Activated naive CD4-positive, alpha-beta T cell treated with anti-CD3 and anti-CD28 coated beads, Interleukin-2, amount 50 U/mL, for 16 hours (primary cell): Measurements from ENCODE around the gene NDUFS4.
"Not testable (repeated sequence)": the region's sequence is repeated elsewhere in the genome, so short reads cannot be mapped to it uniquely, and the experiment has no call there.

Source experiments
- DNase-seq: peaks from one replicate; pipeline ENCODE4 v3.0.0-alpha.2; 2020

Gene NDUFS4

DNA sequence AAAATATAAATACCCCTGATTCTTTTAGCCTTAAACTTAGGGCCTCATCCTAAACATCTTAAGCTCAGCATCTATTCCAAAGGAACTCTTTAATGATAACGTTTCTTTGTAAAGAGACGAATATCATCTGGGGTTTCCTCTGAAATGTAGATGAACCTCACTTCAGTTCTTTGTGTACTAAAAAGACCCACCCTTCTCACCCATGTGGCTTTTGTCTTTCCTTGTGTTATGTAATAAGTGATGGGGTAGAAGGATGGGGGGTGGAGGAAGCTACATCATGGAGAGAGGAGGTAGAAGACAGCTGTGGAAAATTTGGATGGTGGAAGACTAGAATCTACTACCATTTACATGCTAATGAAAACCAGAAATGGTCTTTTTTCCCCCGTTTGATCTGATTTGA, 111.0 kb downstream of the NDUFS4 start:
- no peak for DNase-seq

DNA sequence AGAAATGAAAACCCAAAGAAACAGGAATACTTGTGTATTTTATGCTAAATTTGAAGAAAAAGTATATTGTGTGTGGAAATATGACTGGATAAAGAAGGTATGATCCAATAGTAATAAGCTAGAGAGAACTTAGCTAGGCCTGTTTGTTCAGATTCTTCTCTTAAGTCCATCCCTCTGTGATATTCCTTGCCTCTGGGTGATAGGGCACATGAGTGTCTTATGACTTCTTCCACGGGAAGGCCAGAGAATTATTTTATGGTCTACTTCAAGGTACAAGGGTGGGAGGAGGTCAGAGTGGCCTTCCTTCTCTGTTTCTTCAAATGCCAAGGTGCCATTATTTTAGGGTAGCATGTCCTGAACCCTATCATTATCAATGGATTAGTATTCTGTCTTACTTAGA, 113.7 kb downstream of the NDUFS4 start:
- no peak for DNase-seq

DNA sequence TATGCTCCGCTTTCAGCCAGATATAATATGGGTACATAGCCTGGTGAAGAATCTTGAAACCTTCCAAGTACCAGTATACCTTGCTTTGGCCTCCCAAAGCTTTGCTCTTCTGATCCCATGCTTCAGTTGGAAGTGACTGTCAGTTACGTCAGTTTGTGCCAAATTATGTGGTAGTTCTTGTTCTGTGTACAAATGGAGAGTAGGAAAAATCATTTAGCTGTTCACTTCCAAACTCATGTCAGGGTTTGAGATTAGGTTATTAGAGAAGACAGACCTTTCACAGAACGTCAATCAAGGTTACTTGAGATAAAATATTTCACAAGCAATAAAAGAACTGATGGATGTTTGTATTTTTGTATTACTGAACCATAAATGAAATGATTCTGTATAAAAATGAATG, 117.2 kb downstream of the NDUFS4 start:
- DNase-seq: no peak

DNA sequence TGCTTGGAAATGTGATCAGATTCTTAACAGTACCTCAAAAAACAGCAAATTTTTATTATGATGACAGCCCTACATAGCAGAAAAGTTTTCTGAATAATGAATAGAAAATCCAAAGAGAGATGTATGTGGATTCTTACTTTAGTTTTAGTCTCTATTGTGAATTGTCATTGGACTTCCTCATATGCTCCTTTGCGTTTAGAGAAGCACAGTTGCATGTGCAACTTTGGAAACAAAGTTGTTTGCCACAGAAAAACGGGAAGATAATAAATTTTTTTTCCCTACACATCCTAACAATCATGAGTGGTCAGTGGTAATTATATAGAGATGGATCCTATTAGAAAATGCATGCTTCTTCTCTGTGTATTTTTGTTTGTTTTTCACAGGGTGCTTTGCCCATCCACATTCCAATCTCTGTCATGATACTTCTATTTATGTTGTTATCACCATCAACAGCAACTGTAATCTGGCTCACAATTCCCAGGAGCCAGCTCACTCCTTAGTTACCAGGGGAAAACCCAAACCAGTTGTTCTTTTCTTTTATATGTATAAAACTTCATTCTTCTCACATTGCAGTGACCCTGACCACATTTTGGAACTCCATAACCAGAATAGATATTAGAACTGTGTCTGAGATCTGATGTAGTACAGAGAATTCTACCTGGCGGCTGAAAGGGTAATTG, 118.7 kb downstream of the NDUFS4 start:
- DNase-seq: no peak

DNA sequence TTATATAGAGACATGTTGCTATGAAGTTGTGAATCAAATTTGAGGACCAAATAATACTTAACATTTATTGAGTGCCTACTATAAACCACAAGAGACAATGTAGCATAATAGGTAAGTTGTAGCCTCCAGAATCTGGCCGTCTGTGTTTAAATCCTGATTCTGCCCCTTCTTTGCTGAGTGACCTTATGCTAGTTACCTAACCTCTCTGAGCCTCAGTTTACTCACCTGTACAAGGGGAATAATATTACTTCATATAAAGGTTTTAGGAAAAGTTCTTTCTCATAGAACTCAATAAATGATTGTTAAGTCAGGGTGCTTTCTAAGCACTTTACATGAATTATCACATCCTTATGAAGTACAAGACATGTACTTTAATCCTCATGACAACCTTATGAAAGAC, 120.6 kb downstream of the NDUFS4 start:
- DNase-seq: no peak

DNA sequence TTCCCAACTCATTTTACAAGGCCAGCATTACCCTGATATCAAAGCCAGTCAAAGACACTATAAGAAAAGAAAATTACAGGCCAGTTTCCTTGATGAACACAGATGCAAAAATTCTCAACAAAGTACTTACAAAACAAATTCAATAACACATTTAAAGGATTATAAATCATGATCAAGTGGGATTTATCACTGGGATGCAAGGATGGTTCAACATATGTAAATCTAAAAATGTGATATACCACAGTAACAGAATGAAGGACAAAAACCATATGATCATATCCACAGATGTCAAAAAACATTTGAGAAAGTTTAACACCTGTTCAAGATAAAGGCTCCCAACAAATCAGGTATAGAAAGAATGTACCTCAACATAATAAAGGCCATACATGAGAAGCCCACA, 130.6 kb downstream of the NDUFS4 start:
- no peak for DNase-seq

DNA sequence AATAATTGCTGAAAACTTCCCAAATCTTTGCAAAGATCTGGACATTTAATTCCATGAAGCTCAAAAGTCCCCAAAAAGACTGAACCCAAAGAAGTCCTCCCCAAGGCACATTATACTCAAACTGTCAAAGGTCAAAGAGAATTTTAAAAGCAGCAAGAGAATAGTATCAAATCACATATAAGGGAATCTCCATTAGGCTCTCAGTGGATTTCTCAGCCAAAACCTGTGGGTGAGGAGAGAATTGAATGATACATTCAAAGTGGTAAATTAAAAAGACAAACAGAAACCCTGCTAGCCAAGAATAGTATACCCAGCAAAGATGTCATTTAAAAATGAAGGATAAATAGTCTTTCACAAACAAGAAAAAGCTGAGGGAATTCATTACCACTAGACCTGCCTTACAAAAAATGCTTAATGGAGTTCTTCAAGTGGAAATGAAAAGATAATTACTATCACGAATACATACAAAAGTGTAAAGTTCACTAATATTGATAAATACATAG, 134.1 kb downstream of the NDUFS4 start:
- DNase-seq: no peak

DNA sequence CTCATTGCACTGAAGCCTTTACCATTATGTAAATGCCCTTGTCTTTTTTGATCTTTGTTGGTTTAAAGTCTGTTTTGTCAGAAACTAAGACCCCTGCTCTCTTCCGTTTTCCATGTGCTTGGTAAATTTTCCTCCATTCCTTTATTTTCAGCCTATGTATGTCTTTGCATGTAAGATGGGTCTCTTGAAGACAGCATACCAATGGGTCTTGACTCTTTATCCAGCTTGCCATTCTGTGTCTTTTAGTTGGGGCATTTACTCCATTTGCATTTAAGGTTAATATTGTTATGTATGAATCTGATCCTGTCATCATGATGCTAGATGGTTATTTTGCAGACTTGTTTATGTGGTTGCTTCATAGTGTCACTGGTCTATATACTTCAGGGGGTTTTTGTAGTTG, 150.0 kb downstream of the NDUFS4 start:
- not testable (repeated sequence) for DNase-seq

DNA sequence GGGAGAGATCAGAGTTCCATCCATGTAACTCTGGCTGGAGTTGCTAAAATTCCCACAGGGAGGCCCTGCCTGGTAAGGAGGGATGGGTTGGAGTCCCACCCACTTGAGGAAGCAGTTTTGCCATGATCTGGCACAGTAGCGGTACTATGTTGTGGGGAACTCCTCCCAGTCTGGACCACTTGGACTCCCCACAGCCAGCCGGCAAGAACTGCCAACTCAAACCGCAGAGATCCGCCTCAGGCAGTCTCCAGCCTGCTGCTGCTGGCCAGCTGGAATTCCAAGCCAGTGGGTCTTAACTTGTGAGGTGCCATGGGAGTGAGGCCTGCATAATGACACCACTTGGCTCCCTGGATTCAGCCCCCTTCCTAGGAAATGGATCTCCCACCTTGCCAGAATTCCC, 151.9 kb downstream of the NDUFS4 start:
- no peak for DNase-seq

DNA sequence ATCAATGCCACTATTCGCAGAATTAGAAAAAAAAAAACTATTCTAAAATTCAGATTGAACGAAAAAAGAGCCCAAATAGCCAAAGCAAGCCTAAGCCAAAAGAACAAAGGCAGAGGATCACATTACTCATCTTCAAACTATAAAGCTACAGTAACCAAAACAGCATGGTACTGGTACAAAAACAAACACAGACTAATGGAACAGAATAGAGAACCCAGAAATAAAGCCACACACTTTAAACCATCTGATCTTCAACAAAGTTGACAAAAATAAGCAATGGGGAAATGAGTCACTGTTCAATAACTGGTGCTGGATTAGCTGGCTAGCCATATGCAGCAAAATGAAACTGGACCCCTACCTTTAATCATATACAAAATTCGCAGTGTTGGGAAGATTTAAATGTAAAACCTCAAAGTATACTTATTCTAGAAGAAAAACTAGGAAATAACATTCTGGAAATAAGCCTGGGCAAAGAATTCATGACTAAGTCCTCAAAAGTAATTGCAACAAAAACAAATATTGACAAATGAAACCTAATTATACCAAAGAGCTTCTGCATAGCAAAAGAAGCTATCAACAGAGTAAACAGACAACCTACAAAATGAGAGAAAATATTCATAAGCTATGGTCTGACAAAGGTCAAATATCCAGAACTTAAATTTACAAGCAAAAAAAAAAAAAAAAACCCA, 153.7 kb downstream of the NDUFS4 start:
- no peak for DNase-seq

DNA sequence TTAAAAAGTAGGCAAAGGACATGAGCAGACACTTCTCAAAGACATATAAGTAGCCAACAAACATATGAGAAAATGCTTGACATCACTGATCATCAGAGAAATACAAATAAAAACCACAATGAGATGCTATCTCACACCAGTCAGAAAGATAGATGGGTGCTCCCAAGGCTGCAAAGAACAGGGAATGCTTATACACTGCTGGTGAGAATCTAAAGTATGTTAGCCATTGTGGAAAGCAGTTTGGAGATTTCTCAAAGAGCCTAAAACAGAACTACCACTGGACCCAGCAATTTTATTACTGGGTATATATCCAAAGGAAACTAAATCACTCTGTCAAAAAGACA, 154.2 kb downstream of the NDUFS4 start:
- no peak for DNase-seq

DNA sequence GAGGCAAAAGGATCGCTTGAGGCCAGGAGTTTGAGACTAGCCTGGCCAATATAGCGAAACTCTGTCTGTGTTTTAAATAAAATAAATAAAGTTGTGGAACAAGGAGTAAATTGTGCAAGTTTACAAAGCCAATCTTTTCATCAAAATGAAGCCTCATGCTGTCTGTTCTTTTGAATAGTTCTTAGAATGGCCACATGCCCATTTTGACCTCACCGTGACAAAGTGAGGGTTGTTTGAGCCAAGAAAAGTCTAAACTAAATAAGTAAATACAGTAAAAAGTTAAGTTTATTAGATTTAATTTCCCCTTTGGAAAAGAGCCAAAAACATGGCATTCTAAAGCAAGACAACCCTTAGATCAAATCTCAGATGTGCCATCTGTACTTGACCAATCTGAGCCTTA, 165.7 kb downstream of the NDUFS4 start:
- DNase-seq: no peak

DNA sequence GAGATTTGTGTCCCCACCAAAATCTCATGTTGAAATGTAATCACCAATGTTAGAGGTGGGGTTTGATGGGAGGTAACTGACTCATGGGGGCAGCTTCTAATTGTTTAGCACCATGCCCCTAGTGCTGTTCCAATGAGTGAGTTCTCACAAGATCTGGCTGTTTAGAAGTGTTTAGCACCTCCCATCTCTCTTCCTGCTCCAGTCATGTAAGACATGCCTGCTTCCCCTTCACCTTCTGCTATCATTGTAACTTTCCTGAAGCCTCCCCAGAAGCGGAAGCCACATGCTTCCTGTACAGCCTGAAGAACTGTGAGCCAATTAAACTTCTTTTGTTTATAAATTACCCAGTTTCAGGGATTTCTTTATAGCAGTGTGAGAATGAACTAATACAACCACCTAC, 170.5 kb downstream of the NDUFS4 start:
- no peak for DNase-seq
